Fibroblast of mammary gland (primary cell): ENCODE results near the gene SP2.

Experiments used
- DNase-seq: peaks from one replicate; pipeline ENCODE4 v3.0.0-alpha.2; 2010; ENCODE audit warnings: low read depth
- H3K4me3 ChIP-seq: 2 replicates; pipeline ENCODE4 v1.5.1; 2011; ENCODE audit warnings: low read depth, mild to moderate bottlenecking, low read length, moderate library complexity; ENCODE audit not compliant: control insufficient read depth
- TF ChIP-seq, protein P1 (sequence below): conservative IDR thresholded peaks from 2 replicates; pipeline ENCODE4 v1.5.1; 2011; ENCODE audit warnings: low read depth, low read length, inconsistent platforms; ENCODE audit not compliant: control insufficient read depth, insufficient read depth

The SP2 gene

DNA sequence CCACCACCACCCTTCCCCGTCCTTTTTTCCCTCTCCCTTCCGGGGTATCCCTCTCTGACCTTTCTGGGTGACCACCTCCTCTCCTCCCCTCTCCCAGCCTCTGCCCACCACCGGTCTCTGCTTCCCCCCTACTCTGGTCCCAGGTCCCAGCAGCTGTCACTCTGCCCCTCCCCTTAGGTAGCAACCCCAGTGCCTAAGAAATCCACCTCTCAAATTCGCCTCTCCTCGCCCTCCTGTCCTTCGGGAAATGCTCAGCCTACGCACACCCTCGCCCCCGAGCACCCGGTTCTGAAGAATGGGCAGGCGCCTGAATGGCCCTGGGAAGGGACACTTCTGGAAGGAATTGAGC, 44.3 kb upstream of the SP2 start:
- no peak for DNase-seq
- H3K4me3 ChIP-seq, result no peak overlapping the region
- TF ChIP-seq, protein P1, sequence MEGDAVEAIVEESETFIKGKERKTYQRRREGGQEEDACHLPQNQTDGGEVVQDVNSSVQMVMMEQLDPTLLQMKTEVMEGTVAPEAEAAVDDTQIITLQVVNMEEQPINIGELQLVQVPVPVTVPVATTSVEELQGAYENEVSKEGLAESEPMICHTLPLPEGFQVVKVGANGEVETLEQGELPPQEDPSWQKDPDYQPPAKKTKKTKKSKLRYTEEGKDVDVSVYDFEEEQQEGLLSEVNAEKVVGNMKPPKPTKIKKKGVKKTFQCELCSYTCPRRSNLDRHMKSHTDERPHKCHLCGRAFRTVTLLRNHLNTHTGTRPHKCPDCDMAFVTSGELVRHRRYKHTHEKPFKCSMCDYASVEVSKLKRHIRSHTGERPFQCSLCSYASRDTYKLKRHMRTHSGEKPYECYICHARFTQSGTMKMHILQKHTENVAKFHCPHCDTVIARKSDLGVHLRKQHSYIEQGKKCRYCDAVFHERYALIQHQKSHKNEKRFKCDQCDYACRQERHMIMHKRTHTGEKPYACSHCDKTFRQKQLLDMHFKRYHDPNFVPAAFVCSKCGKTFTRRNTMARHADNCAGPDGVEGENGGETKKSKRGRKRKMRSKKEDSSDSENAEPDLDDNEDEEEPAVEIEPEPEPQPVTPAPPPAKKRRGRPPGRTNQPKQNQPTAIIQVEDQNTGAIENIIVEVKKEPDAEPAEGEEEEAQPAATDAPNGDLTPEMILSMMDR, result no peak

DNA sequence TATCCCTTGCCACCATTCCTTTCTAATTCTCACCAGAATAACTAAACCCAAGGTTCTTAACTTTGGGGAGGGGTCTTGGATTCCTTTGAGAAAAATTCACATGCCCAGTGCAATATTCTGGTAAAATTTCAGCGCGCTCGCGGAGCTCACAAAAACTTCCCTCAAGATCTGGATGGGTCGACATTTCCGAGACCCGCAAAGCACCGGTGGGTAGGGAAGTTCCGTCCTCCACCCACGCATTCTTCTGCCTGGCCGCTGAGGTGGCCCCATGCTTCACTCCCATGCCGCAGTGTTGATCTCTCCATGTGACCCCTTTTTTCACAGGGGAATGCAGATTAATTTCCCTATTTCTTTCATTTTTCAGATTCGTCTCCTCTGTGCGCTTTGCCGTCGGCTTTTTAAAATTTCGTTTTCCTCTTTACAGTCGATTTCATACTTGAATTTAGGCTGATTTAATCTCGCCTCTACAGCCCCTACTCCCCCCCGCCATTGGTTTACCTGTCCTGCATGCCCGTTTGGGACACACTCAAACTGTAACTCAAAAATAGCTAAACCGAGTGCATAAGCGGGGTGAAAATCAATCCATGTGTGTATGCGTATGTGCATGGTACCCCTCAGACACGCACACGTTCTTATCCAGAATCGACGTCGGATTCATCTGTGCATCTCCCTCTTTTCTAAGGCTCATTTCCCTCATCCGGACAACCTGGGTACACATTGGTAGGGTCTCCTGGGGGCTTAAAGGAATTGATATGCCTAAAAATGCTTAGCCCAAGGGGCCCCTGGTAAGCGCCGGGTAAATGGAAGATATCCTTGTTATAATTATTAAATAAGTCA, 43.7 kb upstream of the SP2 start:
- DNase-seq, result no peak

DNA sequence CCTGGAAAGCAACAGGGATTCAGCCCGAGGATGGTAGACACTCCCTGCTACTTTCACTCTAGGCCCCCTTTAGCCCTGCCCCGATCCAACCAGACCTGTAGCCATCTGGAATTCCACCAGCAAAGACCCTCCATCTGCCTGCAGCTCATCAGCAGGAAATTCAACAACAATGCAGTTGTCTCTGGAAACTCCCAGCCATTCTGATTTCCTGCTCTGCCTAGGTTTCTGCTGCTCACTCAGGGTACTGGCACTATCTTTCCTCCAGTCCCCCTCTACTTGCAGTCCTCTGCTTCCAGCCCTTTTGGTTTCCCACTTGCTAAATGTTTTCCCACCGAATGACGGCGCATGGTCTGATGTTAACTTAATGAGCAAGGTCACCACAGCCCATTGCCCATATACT, 42.4 kb upstream of the SP2 start:
- no peak for DNase-seq
- no peak overlapping the region for H3K4me3 ChIP-seq
- TF ChIP-seq, protein P1, result no peak

More for the DNA sequence above, 43.7 kb upstream of the SP2 start:
- H3K4me3 ChIP-seq, result no peak overlapping the region
- TF ChIP-seq, protein P1, result no peak

DNA sequence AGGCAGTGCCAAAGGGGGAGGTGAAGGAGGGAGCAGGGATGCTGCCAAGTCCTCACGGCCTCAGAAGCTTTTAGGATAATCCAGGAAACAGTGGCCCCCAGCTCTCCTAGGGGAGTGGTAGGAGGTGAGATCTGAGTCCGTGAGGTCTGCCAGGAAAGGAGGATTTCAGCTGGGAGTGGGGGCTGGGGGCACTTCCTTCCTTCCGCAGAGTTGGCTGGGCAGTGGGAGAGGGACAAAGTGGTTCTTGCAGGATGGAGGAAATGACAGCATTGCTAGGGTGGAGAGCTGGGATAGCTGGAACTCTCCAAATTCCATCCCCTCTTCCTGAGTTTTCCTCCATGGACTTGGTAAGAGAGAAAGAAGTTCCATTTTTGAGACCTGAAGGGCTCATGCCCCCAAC, 40.3 kb upstream of the SP2 start:
- H3K4me3 ChIP-seq, result no peak overlapping the region
- no peak for DNase-seq
- TF ChIP-seq, protein P1, result no peak

DNA sequence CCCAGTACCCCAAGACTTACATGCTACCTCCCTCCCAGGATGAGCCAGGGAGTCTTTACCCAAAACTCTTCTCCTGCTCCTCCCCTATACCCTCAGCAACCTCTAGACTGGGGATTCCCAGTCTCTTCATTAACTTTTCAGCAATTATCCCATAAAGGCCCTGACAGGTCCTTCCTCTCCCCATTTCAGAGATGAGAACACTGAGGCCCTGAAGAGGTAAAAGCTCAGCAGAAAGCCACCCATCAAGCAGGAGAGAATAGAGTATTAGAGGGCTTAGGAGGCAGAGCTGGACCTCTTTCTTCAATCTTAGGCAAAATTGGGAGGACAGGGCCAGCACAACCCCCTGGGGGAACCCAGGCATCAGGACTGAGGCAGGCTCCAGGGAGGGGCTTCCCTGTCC, 39.2 kb upstream of the SP2 start:
- no peak overlapping the region for H3K4me3 ChIP-seq
- no peak for DNase-seq
- TF ChIP-seq, protein P1, result no peak

DNA sequence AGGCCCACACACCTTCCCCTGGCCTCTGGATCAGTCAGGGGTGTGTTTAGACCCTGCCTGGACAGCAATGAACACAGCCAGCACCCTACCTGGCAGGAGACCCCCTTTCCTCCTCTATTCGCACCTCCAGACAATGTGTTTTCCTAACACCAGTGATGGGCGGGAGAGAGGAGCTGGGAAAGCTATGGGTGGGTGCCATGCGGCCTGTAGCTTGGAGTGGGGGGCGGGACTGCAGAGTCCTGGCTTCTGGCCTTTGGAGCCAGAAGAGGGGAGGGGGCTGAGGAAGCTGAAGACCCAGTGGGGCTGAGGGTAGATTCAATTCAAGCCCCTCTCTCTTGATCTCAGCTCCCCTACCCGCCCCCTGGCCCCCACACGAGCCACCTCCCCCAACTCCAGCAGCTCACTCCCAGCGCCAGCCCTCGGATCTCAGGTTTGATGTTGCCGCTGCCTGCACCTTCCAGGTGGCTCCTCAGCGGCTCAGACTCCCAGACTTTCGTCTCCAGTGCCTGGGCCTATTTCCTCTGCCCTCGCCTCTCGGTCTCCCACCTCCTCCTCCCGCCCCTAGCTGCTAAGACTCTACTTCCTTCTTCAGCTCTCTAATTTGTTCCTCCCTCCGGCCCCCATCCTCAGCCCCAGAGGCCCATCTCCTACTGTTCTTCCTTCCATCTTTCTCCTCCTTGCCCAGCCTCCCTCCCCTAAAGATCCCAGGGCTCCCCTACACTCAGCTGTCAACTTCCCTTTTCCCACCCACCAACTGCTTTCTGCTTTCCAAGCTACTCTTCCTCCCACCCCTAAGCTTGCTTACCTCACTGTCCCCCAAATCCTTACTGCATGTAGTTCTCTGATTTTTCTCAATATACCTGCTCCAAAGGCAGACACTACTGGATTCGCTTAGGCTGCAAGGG, 38.2 kb upstream of the SP2 start:
- no peak overlapping the region for H3K4me3 ChIP-seq
- no peak for DNase-seq
- TF ChIP-seq, protein P1, result no peak
